Ishikawa (cell line): ENCODE measurements around the gene GALNT13.

Experiments used
- CEBPB ChIP-seq: IDR thresholded peaks from 2 replicates; pipeline ENCODE4 v1.6.1; 2012
- CREB1 ChIP-seq: IDR thresholded peaks from 2 replicates; pipeline ENCODE4 v1.6.1; 2012; ENCODE audit warnings: low read depth
- EGR1 ChIP-seq: IDR thresholded peaks from 2 replicates; pipeline ENCODE4 v1.6.1; 2012
- EP300 ChIP-seq: IDR thresholded peaks from 2 replicates; pipeline ENCODE4 v1.6.1; 2012; ENCODE audit warnings: borderline replicate concordance
- FOXM1 ChIP-seq: IDR thresholded peaks from 2 replicates; pipeline ENCODE4 v1.6.1; 2012; ENCODE audit warnings: low read depth, borderline replicate concordance
- NFIC ChIP-seq: IDR thresholded peaks from 2 replicates; pipeline ENCODE4 v1.6.1; 2012
- RAD21 ChIP-seq: IDR thresholded peaks from 2 replicates; pipeline ENCODE4 v1.6.1; 2012; ENCODE audit warnings: low read depth
- TAF1 ChIP-seq: IDR thresholded peaks from 2 replicates; pipeline ENCODE4 v1.6.1; 2012; ENCODE audit warnings: low read depth, mild to moderate bottlenecking
- TCF12 ChIP-seq: IDR thresholded peaks from 2 replicates; pipeline ENCODE4 v1.6.1; 2012; ENCODE audit warnings: low read depth
- TEAD4 ChIP-seq: IDR thresholded peaks from 2 replicates; pipeline ENCODE4 v1.6.1; 2012
- YY1 ChIP-seq: IDR thresholded peaks from 2 replicates; pipeline ENCODE4 v1.6.1; 2012; ENCODE audit warnings: low read depth
- ZBTB7A ChIP-seq: IDR thresholded peaks from 2 replicates; pipeline ENCODE4 v1.6.1; 2012; ENCODE audit warnings: low read depth
- TF ChIP-seq, protein P1 (sequence below): IDR thresholded peaks from 2 replicates; pipeline ENCODE4 v1.6.1; 2012; ENCODE audit warnings: low read depth, mild to moderate bottlenecking
- TF ChIP-seq, protein P2 (sequence below): IDR thresholded peaks from 2 replicates; pipeline ENCODE4 v1.6.1; 2012
- TF ChIP-seq, protein P3 (sequence below): IDR thresholded peaks from 2 replicates; pipeline ENCODE4 v1.6.1; 2012

Gene GALNT13

DNA sequence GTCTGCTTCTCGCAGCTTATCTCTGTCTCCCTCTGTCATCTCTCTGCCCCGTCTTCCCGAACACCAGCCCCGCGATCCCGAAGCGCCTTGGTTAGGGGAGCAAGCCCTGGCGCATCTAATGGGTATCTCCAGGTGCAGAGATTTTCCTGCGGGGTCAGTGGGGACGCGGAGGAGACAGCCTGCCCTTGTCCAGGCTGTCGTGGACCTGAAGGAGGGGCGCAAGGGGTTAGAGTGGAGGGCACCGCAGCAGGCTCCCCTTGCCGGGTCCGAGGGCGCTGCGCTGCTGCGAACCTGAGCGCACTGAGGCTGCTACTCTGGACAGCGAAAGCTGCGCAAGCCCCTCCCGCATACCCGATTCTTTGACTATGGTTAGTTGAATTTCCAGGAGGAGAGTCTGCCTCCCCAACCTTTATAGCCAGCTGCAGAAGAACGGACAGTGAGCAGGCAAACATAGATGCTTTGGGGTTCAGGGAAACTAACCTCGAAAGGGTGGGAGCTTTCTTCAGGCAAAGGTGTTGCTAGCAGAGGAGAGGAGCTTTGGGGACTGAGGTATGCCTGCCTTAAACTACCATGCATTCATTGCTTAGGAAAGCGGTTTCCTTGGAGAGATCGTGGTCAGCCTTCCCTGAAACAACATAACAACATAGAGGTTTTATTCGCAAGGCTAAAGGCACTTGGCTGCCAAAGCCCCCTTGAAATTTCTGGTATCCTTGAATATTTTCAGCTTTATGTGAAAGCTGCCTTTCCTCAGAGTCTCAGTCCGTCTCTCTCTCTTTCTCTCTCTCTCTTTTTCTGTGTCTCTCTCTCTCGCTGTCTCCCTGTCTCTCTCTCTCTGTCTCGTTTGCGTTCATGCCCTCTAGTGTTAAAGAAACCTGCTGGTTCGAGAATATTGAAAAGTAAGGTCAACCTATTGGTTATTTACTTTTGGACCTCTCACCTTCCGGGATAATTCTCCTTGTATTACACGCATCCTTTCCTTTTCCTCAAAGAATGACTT is 1.6 kb downstream of the GALNT13 start:
- TF ChIP-seq EGR1 (no peak), CREB1 (no peak)
- TF ChIP-seq, protein P1, sequence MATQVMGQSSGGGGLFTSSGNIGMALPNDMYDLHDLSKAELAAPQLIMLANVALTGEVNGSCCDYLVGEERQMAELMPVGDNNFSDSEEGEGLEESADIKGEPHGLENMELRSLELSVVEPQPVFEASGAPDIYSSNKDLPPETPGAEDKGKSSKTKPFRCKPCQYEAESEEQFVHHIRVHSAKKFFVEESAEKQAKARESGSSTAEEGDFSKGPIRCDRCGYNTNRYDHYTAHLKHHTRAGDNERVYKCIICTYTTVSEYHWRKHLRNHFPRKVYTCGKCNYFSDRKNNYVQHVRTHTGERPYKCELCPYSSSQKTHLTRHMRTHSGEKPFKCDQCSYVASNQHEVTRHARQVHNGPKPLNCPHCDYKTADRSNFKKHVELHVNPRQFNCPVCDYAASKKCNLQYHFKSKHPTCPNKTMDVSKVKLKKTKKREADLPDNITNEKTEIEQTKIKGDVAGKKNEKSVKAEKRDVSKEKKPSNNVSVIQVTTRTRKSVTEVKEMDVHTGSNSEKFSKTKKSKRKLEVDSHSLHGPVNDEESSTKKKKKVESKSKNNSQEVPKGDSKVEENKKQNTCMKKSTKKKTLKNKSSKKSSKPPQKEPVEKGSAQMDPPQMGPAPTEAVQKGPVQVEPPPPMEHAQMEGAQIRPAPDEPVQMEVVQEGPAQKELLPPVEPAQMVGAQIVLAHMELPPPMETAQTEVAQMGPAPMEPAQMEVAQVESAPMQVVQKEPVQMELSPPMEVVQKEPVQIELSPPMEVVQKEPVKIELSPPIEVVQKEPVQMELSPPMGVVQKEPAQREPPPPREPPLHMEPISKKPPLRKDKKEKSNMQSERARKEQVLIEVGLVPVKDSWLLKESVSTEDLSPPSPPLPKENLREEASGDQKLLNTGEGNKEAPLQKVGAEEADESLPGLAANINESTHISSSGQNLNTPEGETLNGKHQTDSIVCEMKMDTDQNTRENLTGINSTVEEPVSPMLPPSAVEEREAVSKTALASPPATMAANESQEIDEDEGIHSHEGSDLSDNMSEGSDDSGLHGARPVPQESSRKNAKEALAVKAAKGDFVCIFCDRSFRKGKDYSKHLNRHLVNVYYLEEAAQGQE: peak; percentile 48; the same call in 1 of the 2 replicates
- TF ChIP-seq, protein P2, sequence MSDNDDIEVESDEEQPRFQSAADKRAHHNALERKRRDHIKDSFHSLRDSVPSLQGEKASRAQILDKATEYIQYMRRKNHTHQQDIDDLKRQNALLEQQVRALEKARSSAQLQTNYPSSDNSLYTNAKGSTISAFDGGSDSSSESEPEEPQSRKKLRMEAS: no peak

DNA sequence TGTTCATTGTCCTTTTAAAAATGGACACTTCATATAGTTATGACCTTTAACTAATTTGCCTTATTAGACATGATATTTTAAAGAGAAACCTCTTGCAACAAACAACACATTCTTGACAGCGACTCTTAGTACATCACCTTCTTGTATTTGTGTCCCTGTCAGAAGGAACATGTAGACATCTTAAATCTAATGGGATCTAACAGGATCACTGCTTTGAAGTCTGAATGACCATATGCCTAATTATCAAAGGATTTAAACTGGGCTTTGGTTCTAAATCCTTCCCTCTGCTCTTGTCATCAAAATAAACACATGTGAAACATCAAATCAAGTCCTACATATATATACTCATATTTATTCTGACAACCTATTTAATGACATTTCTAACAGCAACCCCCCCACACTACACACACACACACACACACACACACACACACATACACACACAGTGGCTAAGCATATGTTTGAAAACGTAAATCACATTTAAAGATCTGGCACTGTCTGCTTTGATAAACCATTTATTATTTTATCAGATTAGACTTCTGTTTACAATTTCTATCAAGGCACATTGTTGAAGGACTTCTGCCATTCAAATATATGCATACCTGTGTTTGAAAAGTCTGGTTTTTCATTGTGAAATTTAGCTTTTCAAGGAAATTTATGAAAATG is 4.2 kb downstream of the GALNT13 start:
- TF ChIP-seq, protein P2: no peak
- no peak for TF ChIP-seq FOXM1
- TF ChIP-seq TCF12: no peak
- no peak for TF ChIP-seq CREB1
- TF ChIP-seq EGR1: no peak
- TF ChIP-seq NFIC: no peak
- TF ChIP-seq, protein P1: no peak
- TF ChIP-seq ZBTB7A: no peak
- TF ChIP-seq TAF1: no peak
- TF ChIP-seq, protein P3, sequence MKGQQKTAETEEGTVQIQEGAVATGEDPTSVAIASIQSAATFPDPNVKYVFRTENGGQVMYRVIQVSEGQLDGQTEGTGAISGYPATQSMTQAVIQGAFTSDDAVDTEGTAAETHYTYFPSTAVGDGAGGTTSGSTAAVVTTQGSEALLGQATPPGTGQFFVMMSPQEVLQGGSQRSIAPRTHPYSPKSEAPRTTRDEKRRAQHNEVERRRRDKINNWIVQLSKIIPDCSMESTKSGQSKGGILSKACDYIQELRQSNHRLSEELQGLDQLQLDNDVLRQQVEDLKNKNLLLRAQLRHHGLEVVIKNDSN: no peak
- no peak for TF ChIP-seq YY1
- no peak for TF ChIP-seq TEAD4
- TF ChIP-seq CEBPB: no peak
- no peak for TF ChIP-seq EP300
- TF ChIP-seq RAD21: no peak

DNA sequence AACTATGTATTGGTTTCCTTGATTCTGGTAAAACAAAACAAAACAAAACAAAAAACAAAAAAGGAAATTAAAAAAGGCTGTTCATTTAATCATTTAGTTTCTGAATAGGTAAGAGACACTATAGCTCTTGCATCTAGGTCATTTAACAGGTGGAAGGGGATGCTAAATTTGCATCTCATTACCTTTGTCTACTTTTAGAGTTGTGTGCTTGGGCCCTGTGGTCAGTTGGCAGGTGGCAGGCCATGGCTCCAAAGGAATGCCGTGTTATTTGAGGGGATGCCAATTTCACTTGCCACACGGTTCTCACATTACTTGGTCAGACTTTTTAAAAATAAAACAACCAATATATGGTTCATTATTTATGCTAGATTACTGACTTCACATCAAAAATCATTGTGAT is 9.2 kb downstream of the GALNT13 start:
- TF ChIP-seq, protein P2: no peak
- no peak for TF ChIP-seq CEBPB
- TF ChIP-seq ZBTB7A: no peak
- TF ChIP-seq EP300: no peak
- no peak for TF ChIP-seq TCF12
- TF ChIP-seq TAF1: no peak
- TF ChIP-seq EGR1: no peak
- no peak for TF ChIP-seq TEAD4

DNA sequence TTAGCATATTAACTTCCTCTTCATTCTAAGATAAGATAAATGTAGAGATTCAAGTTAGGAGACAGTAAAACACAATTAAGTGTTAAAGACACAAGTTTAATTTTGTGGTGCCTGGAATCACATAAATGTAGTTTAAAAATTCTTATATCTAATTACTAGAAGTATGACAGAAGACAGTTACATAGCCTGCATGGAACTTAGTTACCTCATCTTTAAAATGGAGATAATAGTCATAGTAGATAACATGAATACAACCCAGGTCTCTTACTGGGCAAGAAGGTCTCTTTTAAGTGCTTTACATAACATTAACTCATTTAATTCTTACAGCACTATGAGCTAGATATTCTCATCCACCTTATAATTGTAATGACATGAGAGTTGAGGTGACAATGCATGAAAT is 15.1 kb downstream of the GALNT13 start:
- TF ChIP-seq, protein P2: no peak
- TF ChIP-seq FOXM1: no peak
- no peak for TF ChIP-seq RAD21
- TF ChIP-seq TAF1: no peak
- TF ChIP-seq CEBPB: no peak

DNA sequence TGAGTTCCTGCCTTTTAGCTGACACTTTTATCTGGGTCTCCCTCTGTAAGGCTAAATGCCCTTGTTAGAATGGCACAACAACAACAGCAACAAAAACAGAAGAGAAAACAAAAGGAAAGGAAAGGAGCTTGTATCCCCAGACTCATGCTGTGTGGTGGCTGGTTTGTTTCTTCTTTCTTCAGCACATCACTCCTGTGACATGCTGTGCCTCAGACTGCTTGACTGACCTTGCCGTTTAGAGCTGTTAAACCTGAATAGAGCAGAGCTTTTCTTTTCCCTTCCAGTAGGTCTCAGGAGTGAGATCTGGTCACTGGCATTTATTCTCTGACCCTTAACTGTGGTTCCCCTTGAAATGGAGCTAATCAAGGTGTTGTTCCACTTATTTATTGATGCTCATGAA is 18.9 kb downstream of the GALNT13 start:
- TF ChIP-seq TCF12: no peak
- TF ChIP-seq, protein P1: no peak
- TF ChIP-seq CEBPB: no peak
- TF ChIP-seq ZBTB7A: no peak
- TF ChIP-seq NFIC: no peak
- TF ChIP-seq, protein P2: no peak
- TF ChIP-seq EGR1: no peak
- no peak for TF ChIP-seq FOXM1
- no peak for TF ChIP-seq RAD21
- TF ChIP-seq CREB1: no peak
- TF ChIP-seq, protein P3: no peak
- no peak for TF ChIP-seq YY1
- no peak for TF ChIP-seq EP300
- TF ChIP-seq TEAD4: no peak
- TF ChIP-seq TAF1: no peak
